ENCODE data around the gene TRMT10A. TPM values are rescaled to one million over a fixed set of nuclear protein-coding genes. Genes with fewer than 3 reads are reported as not detected.

The TRMT10A gene
- total and polyA plus RNA-seq, 2 of the 13 experiments (the other 11 are each of a cell fraction or from before 2014, with no cell fraction given) = 3.9 to 12.6 TPM

- BruUV-seq (replicated peaks) = no TSS peak
- H2AFZ ChIP-seq (ENCODE audit: low read length) = no peak overlapping the region
- ChIA-PET POLR2A (no interaction called here), CTCF (ENCODE audit: low intra/inter-chr PET ratio, low total read pairs) (no interaction called here)
- H3K9me3 ChIP-seq (ENCODE audit: low read length) = no peaks in the 10 kb centered on the region
- intact Hi-C loops (cut with micrococcal nuclease; ENCODE audit: unreplicated experiment) = no loop called here
- no peaks in the 10 kb centered on the region for H3K4me1 ChIP-seq (ENCODE audit: insufficient read depth, low read length)
- FAIRE-seq = no peak
- 63% methylated on average over 6 of the region's 6 CpGs for WGBS (ENCODE audit: low lambda C conversion rate)
- no peak overlapping the region for H3K9ac ChIP-seq (ENCODE audit: insufficient read depth, low read depth, low read length)
- DNase-seq (ENCODE audit: low spot score) = no peak
- H3K4me3 ChIP-seq (replicated peaks in 1 of 3; ENCODE audit: insufficient read depth in 1 of 3, low read depth in 2 of 3, low read length in 3 of 3) = no peak overlapping the region
- no peak for ATAC-seq
- no peak overlapping the region for H3K27ac ChIP-seq (ENCODE audit: extremely low read length, insufficient read depth, low read length)
- no peaks in the 10 kb centered on the region for H4K20me1 ChIP-seq (ENCODE audit: insufficient read depth, low read length)
- in situ Hi-C loops (cut with HindIII; ENCODE audit: extremely low pct_ligation_motif_present, low pct_unique_long_range_greater_than_20kb) = no loop called here
- no peak for TF ChIP-seq ZNF329 (CRISPR knock-in tag; IDR thresholded peaks at IDR 0.05; ENCODE audit: low read depth)
- H3K27me3 ChIP-seq (ENCODE audit: control insufficient read depth in 1 of 2, insufficient read depth in 2 of 2, low read length in 2 of 2) = peaks cover 0 to 3% of the 10 kb centered on the region in 2 experiments; a peak in 1 of 5 replicates
- no peaks in the 10 kb centered on the region for H3K36me3 ChIP-seq (replicated peaks in 1 of 2; ENCODE audit: control insufficient read depth in 1 of 2, insufficient read depth in 2 of 2, low read length in 2 of 2)
- H3K79me2 ChIP-seq (ENCODE audit: insufficient read depth, low read length) = no peaks in the 10 kb centered on the region
- no peak overlapping the region for H3K4me2 ChIP-seq (ENCODE audit: low read depth, low read length)
Observed at GRCh38 chr4:99518601-99519295, 45.1 kb downstream of the TRMT10A start.

GRCh38 chr4:99510721-99511120, 53.1 kb downstream of the TRMT10A start, which contains the start of gene C4orf17:
Gene C4orf17 (plus strand): TSS chr4:99511021. CDS start chr4:99513082, 2,061 bp downstream.
- H3K36me3 ChIP-seq (replicated peaks in 1 of 2; ENCODE audit: control insufficient read depth in 1 of 2, insufficient read depth in 2 of 2, low read length in 2 of 2) = no peaks in the 10 kb centered on the region
- H3K27ac ChIP-seq (ENCODE audit: extremely low read length, insufficient read depth, low read length) = no peak within 1 kb of the TSS
- no peak within 1 kb of the TSS for H3K4me3 ChIP-seq (replicated peaks in 1 of 3; ENCODE audit: insufficient read depth in 1 of 3, low read depth in 2 of 3, low read length in 3 of 3)
- H3K27me3 ChIP-seq (ENCODE audit: control insufficient read depth in 1 of 2, insufficient read depth in 2 of 2, low read length in 2 of 2) = no peaks in the 10 kb centered on the region
- H3K9ac ChIP-seq (ENCODE audit: insufficient read depth, low read depth, low read length) = no peak within 1 kb of the TSS
- H3K4me2 ChIP-seq (ENCODE audit: low read depth, low read length) = no peak within 1 kb of the TSS
- ChIA-PET CTCF (ENCODE audit: low intra/inter-chr PET ratio, low total read pairs) (no interaction called here), POLR2A (no interaction called here)
- ATAC-seq (no peak), FAIRE-seq (no peak), DNase-seq (ENCODE audit: low spot score) (no peak)
- in situ Hi-C loops (cut with HindIII; ENCODE audit: extremely low pct_ligation_motif_present, low pct_unique_long_range_greater_than_20kb) (no loop called here), intact Hi-C loops (cut with micrococcal nuclease; ENCODE audit: unreplicated experiment) (no loop called here)
- H3K4me1 ChIP-seq (ENCODE audit: insufficient read depth, low read length) = no peaks in the 10 kb centered on the region
- BruUV-seq (replicated peaks) = no TSS peak
- H3K79me2 ChIP-seq (ENCODE audit: insufficient read depth, low read length) = no peaks in the 10 kb centered on the region
- H3K9me3 ChIP-seq (ENCODE audit: low read length) = no peaks in the 10 kb centered on the region
- H2AFZ ChIP-seq (ENCODE audit: low read length) = no peak within 1 kb of the TSS
- H4K20me1 ChIP-seq (ENCODE audit: insufficient read depth, low read length) = no peaks in the 10 kb centered on the region
- 24% methylated on average over 4 of the region's 4 CpGs for WGBS (ENCODE audit: low lambda C conversion rate)
- no peak for TF ChIP-seq DNMT3B (CRISPR knock-in tag; conservative IDR thresholded peaks at IDR 0.05)
- TF ChIP-seq RELA (CRISPR knock-in tag; IDR thresholded peaks at IDR 0.05) = no peak
- no peak for TF ChIP-seq PBX3 (CRISPR knock-in tag; IDR thresholded peaks at IDR 0.05; ENCODE audit: borderline replicate concordance)
- no peak for TF ChIP-seq ZNF263 (CRISPR knock-in tag; IDR thresholded peaks at IDR 0.05)
- TF ChIP-seq HMGXB4 (CRISPR knock-in tag; IDR thresholded peaks at IDR 0.05; ENCODE audit: borderline replicate concordance in 1 of 2, low read depth in 1 of 2) = no peak
- TF ChIP-seq SOX6 (IDR thresholded peaks at IDR 0.05) = no peak
- no peak for TF ChIP-seq SOX6 (CRISPR knock-in tag; IDR thresholded peaks at IDR 0.05)
- no peak for TF ChIP-seq ZNF772 (CRISPR knock-in tag; IDR thresholded peaks at IDR 0.05)

All from HepG2 (cell line).